ENCODE results near the gene GABRP.

The GABRP gene

GRCh38 chr5:170860415-170860814 lies 76.9 kb downstream of the GABRP start:
- DNase-seq (ENCODE audit: low read depth in 4 of 4, low spot score in 1 of 4), result no peak

GRCh38 chr5:170860818-170861666 lies 77.5 kb downstream of the GABRP start:
- DNase-seq (ENCODE audit: low read depth in 4 of 4, low spot score in 1 of 4), result no peak

GRCh38 chr5:170861667-170861916 lies 78.1 kb downstream of the GABRP start:
- DNase-seq (ENCODE audit: low read depth in 4 of 4, low spot score in 1 of 4), result no peak

- no peak for DNase-seq (ENCODE audit: low read depth in 4 of 4, low spot score in 1 of 4)
These were observed 78.6 kb downstream of the GABRP start, which contains the start of gene RANBP17 for GRCh38 chr5:170861917-170862766. TSS of gene RANBP17 (plus strand) at chr5:170862018.

GRCh38 chr5:170863646-170864045 lies 80.1 kb downstream of the GABRP start:
- DNase-seq (ENCODE audit: low read depth in 4 of 4, low spot score in 1 of 4), result no peak

Data from stimulated activated CD4-positive, alpha-beta T cell treated with anti-CD3 and anti-CD28 coated beads, Interleukin-1b, Interleukin-23, amount 100 ng/mL, for 24 hours (primary cell).